HG03378 (cell line): ENCODE results near the gene ID3.
"Not testable (repeated sequence)": the region's sequence is repeated elsewhere in the genome, so short reads cannot be mapped to it uniquely, and the experiment has no call there.

ENCODE experiments used
- ATAC-seq: cut with Tn5 transposase; IDR thresholded peaks from one replicate; pipeline ENCODE4 v1.9.1; 2021; ENCODE audit warnings: mild to moderate bottlenecking, moderate library complexity; ENCODE audit not compliant: unreplicated experiment

Gene ID3

DNA sequence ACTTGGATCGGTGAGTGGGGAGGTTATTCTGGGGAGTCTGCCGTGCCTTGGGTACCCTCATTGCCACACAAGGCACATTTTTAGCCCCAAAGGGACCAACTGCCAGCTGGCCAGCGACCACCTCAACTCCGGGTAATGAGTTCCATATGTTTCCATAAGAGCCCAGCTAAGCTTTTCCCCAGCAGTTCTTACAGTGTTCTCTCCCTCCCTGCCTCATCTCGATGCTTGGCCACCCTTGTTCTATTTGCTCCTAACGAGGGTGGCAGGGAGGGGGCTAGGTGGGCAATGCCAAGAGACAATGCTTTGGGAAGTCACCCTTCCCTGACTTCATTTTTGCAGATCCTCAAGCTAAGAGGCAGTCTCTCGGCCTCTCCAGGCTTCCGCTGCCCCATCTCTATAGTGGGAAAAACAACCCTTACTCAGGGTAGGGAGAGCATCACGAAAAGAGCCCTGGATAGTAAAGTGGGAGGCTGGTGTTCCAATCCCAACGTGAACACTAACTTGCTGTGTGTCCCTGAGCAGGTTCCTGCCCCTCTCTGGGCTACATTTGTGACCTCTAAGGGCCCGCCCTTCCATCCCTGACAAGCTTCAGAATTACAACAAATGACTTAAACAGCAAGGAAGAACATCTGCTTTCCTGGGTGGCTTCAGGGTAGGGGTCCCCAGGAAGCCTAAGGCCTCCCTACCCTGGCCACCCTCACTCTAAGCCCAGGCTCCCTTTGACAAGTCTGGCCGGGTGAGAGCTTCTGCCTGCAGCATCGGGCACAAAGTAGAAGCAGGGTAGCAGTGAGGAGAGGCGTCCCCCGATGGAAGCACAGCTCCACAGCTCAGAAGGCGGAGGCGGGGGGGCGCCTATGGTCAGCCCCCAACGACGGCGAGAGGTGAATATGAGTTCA is 5.8 kb downstream of the ID3 start:
- ATAC-seq, result no peak

- no peak for ATAC-seq
Observed at GRCh38 chr1:23551849-23552248, 7.5 kb downstream of the ID3 start.

DNA sequence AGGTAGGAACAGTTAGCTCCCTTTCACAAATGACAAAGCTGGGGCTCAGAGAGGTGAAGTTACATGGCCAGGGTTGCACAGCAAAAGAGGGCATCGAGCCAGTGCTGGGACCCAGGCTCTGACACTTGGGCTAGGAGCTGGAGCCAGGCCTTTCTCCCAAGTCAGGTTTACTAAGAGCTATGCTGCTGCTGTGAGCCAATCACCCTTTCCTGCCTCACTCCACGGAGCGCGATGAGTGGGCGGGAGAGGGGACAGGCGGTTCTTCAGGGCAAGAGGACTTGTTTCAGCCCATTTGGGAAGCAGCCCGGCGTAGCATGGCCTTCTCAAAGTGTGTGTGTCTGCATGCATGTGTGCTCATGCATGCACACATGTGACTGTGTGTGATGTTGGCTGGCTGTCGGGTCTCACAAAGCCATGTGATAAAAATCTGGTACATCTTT is 10.6 kb downstream of the ID3 start:
- no peak for ATAC-seq

GRCh38 chr1:23546897-23547584 is 12.3 kb downstream of the ID3 start:
- no peak for ATAC-seq

DNA sequence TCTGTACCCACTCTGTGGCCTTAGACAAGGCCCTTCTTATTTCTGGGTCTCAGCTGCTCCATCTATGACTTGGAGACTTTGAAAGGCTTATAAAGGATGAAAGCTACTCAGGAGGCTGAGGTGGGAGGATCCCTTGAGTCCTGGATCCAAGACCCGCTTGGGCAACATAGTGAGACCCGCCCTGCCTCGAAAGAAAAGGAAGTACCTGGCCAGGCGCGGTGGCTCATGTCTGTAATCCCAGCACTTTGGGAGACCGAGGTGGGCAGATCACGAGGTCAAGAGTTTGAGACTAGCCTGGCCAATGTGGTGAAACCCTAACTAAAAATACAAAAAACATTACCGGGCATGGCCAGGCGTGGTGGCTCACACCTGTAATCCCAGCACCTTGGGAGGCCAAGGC is 13.4 kb downstream of the ID3 start:
- ATAC-seq, result no peak

- ATAC-seq, result no peak
Observed at GRCh38 chr1:23544444-23545389, 14.6 kb downstream of the ID3 start.

- ATAC-seq, result no peak
Observed at GRCh38 chr1:23543707-23544443, 15.4 kb downstream of the ID3 start.

GRCh38 chr1:23542940-23543339 is 16.4 kb downstream of the ID3 start:
- not testable (repeated sequence) for ATAC-seq

GRCh38 chr1:23539698-23540266 is 19.5 kb downstream of the ID3 start:
- ATAC-seq, result peak; percentile 56

- ATAC-seq, result no peak
Observed at GRCh38 chr1:23537296-23537973, 21.9 kb downstream of the ID3 start.

- no peak for ATAC-seq
Observed at GRCh38 chr1:23533246-23534023, 25.9 kb downstream of the ID3 start.

DNA sequence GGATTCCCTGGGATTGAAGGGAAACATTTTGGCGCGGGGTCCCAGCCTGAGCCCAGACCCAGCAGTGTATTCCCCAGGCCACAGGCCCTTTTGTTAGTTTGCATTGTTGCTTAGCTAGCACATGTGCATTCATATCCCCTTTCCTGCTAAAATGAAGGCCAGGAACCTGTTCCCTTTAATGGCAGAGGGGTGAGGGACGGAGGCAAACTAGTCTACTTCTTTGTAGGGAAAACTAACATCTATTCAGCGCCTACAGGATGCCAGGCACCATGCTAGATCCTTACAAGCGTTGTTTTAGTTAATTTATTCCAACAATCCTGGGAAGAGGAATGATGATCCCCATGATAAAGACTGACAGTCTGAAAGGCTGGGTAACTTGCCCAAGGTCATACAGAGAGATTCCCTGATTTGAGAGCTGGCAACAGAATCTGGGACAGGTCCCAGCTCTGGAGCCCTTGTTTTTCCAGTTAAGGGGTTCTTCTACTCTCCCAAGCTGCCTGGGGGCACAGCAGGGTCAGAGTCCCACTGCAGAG is 27.7 kb downstream of the ID3 start:
- no peak for ATAC-seq

DNA sequence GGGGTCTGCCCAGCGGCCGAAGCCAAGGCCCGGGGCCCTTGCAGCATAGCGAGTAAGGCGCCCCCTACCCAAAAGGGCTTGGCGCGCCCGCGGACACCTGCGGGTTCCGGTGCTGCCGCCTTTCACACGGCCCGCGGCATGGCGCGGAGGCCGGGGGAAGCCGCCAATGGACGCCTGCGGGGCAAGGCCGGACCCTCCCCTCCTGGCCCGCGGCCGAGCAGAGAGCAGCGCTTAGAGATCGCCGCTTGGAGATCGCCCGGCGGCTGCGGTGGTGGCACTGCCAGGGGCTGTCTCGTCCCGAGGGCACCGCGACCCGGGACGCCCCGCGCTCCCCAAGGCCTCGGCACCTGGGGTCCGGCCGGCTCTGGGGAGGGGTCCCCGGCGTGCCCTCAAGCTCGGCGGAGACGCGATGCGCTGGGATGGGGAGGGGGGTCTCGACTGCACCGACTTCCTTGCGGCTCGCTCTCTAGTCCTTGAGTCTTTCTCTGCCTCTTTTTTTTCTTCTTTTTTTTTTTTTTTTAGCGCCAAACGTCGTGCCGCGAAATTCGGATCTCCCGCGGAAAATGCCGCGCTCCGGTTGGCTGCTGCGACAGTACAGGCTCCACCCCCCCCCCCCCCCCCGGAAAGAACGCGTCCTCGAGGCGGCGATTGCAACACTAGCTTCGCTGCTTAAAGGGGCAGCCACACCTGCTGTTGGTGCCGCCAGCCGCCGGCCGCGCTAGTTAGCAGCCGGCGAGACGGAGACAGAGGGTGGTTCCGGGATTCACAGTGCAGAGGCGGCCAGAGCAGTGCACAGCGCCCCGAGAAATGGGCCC is 28.3 kb downstream of the ID3 start, which contains the start of gene E2F2:
TSS of gene E2F2 (minus strand) at position 487 of the 815 bp plus-strand sequence. CDS start at position 47, 440 bp downstream.
- ATAC-seq, result no peak

DNA sequence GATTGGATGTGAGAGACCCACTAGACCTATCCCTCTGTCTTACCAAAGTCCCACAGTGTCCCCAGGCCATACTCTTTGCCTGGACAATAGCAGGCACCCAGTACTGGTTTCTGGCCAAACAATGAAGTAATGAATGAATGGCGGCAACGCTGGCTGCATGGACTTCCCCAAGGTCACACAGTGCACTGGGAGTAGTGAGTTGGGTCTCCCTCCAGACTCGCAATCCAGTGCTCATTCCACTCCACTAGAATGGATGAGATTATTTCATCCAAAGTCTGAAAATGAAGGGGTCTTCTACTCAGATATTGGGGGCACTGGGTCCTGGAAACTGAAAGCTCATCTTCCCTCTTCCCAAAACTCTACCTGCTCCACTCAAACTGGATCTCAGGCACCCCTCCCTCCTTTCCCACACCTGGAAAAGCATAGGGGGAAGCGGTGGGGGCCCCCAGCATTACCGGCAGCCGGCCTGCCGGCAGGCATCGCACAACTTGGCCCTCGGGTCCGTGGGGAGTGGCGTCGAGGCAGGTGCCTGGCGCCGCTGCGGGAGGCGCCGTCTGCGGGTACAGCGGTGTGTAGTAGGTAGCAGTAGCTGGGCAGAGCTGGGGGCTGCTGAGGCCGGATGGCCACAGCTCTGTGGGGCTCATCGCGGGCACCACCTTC is 29.1 kb downstream of the ID3 start:
- no peak for ATAC-seq

GRCh38 chr1:23529146-23530086 is 29.9 kb downstream of the ID3 start:
- no peak for ATAC-seq
